Upper lobe of left lung (tissue), 6 donors: ENCODE measurements around the gene PNLIPRP2. TPM values are rescaled to one million over a fixed set of nuclear protein-coding genes. Genes with fewer than 3 reads are reported as not detected.

Experiments
- ATAC-seq, 2 donors: fragments of 200-7000 bp; cut with Tn5 transposase; one replicate each; pipeline ENCODE4 v1.9.1; 2022; ENCODE audit warnings: mild to moderate bottlenecking in 2 of 2, moderate library complexity in 2 of 2; ENCODE audit not compliant: low FRiP score in 2 of 2
- DNase-seq, 2 donors: peaks; one replicate each; pipeline ENCODE4 v3.0.0-alpha.2; 2019 to 2020
- H3K27ac ChIP-seq, 4 donors: fragments of 200-600 bp; sonication (generic); one replicate each; pipeline ENCODE4 v1.5.1; 2016 to 2019
- H3K27me3 ChIP-seq, 4 donors: fragments of 200-600 bp; sonication (generic); one replicate each; pipeline ENCODE4 v1.5.1; 2017 to 2019
- H3K36me3 ChIP-seq, 4 donors: fragments of 200-600 bp; sonication (generic); one replicate each; pipeline ENCODE4 v1.5.1; 2016 to 2019
- H3K4me1 ChIP-seq, 4 donors: fragments of 200-600 bp; sonication (generic); one replicate each; pipeline ENCODE4 v1.5.1; 2018 to 2019
- H3K4me3 ChIP-seq, 4 donors: fragments of 200-600 bp; sonication (generic); one replicate each; pipeline ENCODE4 v1.5.1; 2017 to 2019; ENCODE audit warnings: mild to moderate bottlenecking in 2 of 4, moderate library complexity in 1 of 4
- H3K9me3 ChIP-seq, 4 donors: fragments of 200-600 bp; sonication (generic); one replicate each; pipeline ENCODE4 v1.5.1; 2018 to 2019
- EP300 ChIP-seq, 4 donors: sonication (generic); formaldehyde crosslinking; IDR thresholded peaks; one replicate each; pipeline ENCODE4 v1.5.1; 2017; ENCODE audit warnings: antibody characterized with exemption in 4 of 4, control low read depth in 2 of 4
- POLR2A ChIP-seq, 4 donors: fragments of 450-650 bp; IDR thresholded peaks; one replicate each; pipeline ENCODE4 v1.5.1; 2016 to 2017; ENCODE audit warnings: antibody characterized with exemption in 4 of 4, mild to moderate bottlenecking in 2 of 4
- POLR2AphosphoS5 ChIP-seq, 2 donors: sonication (generic); formaldehyde crosslinking; IDR thresholded peaks; one replicate each; pipeline ENCODE4 v1.5.1; 2017; ENCODE audit warnings: antibody characterized with exemption in 2 of 2
- WGBS, 2 donors: methylation state at CpG; one replicate each; pipeline ENCODE4 v1.1.5; 2017 to 2018; 5-methylcytosine and 5-hydroxymethylcytosine counted together
- total RNA-seq, 6 donors: library from RNA; depleted of rRNA in 4 of 6; stranded (reverse); fragments of >200 nt in 4 of 6; gene quantifications; one replicate each; pipeline versions ENCODE4 v1.1.0 to v1.2.1, GENCODE V29; 2016 to 2021
- TF ChIP-seq, protein P1 (sequence below), 6 experiments: fragments of 450-650 bp in 4 of 6; fragments of 200-600 bp in 2 of 6; sonication (generic) in 2 of 6; IDR thresholded peaks; one replicate each; pipeline ENCODE4 v1.5.1; 2016 to 2019; ENCODE audit warnings: antibody characterized with exemption in 6 of 6
- donor health status: DM: no; HTN: no; CAD: no; lungs with moderate emphysema.
- donor health status: DM: no; HTN: yes; CAD: no; lungs with severe emphysema.

The PNLIPRP2 gene
- total RNA-seq, 6 donors from 2014 or later, result 0.49 to 0.88 TPM; not detected in 4

DNA sequence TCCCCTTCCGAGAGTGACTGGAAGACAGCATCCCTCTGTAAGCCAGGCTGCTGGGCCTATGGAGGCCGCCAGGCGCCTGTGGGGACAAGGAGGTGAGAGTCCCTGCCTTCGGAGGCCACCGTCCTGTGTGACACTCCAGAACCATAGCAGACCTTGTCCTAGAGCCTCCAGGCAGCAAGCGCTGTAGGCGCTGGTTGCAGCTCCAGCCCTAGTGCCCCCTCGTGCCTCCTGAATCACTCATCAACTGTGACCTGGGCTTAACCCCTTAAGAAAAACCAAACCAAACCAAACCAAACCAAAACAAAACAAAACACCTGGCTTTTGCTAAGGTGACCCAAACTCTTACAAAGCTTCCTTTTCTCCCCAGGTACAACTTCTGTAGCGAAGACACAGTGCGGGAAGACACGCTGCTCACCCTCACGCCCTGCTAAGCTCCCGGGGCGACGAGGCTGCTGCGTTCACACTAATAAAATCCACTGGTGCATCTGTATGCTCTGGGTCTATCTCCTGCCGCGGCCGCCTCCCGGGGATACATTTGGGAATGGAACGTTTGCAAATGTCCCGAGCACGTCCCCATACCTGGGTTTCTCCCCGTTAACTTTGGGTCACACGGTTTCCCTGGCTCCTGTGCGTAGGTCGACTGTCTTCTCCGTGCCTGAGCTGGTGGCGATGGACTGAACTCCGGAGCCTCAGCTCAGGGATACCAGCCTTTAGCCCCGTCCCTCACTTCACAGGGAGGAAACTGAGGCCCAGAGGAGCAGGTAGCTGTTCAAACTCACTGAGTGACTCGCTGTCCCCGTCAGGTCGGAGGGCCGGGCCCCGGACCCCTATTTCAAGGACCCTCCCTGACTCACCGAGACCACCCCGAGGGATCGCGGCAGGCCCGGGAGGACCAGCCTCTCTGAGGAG is 11.8 kb upstream of the PNLIPRP2 start:
- ATAC-seq (no peak), DNase-seq (peak in 1 of 2 donors; percentile 52)
- Histone ChIP-seq H3K4me3 (peak overlapping the region in 3 of 4 donors; percentile 18 to 41 (median 35)), H3K4me1 (peaks cover 0 to 8% (median 0%) of the 10 kb centered on the region in 4 donors), H3K36me3 (no peaks in the 10 kb centered on the region), H3K27ac (no peak overlapping the region), H3K9me3 (no peaks in the 10 kb centered on the region), H3K27me3 (no peaks in the 10 kb centered on the region)
- TF ChIP-seq EP300 (IDR thresholded peaks at IDR 0.05), result no peak
- TF ChIP-seq POLR2A (IDR thresholded peaks at IDR 0.05), result no peak
- TF ChIP-seq POLR2AphosphoS5 (IDR thresholded peaks at IDR 0.05), result no peak
- TF ChIP-seq, protein P1, sequence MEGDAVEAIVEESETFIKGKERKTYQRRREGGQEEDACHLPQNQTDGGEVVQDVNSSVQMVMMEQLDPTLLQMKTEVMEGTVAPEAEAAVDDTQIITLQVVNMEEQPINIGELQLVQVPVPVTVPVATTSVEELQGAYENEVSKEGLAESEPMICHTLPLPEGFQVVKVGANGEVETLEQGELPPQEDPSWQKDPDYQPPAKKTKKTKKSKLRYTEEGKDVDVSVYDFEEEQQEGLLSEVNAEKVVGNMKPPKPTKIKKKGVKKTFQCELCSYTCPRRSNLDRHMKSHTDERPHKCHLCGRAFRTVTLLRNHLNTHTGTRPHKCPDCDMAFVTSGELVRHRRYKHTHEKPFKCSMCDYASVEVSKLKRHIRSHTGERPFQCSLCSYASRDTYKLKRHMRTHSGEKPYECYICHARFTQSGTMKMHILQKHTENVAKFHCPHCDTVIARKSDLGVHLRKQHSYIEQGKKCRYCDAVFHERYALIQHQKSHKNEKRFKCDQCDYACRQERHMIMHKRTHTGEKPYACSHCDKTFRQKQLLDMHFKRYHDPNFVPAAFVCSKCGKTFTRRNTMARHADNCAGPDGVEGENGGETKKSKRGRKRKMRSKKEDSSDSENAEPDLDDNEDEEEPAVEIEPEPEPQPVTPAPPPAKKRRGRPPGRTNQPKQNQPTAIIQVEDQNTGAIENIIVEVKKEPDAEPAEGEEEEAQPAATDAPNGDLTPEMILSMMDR (IDR thresholded peaks at IDR 0.05), result no peak
- WGBS, 2 donors, result 51 to 85% methylated on average over 5 to 29 of the region's 41 CpGs

GRCh38 chr10:116610443-116611152 is 10.2 kb upstream of the PNLIPRP2 start:
- Histone ChIP-seq H3K4me1 (peaks cover 0 to 8% (median 0%) of the 10 kb centered on the region in 4 donors), H3K9me3 (no peaks in the 10 kb centered on the region), H3K36me3 (no peaks in the 10 kb centered on the region), H3K27ac (no peak overlapping the region), H3K27me3 (no peaks in the 10 kb centered on the region), H3K4me3 (no peak overlapping the region)
- WGBS, 2 donors, result 93 to 96% methylated on average over 13 of the region's 13 CpGs
- ATAC-seq (no peak), DNase-seq (no peak)
- no peak for TF ChIP-seq POLR2AphosphoS5 (IDR thresholded peaks at IDR 0.05)
- TF ChIP-seq EP300 (IDR thresholded peaks at IDR 0.05), result no peak
- TF ChIP-seq POLR2A (IDR thresholded peaks at IDR 0.05), result no peak
- TF ChIP-seq, protein P1 (IDR thresholded peaks at IDR 0.05), result no peak

GRCh38 chr10:116611153-116611545 is 9.6 kb upstream of the PNLIPRP2 start:
- no peak for DNase-seq
- WGBS, 2 donors, result 78 to 82% methylated on average over 2 to 3 of the region's 3 CpGs
- Histone ChIP-seq H3K4me3 (no peak overlapping the region), H3K9me3 (no peaks in the 10 kb centered on the region), H3K4me1 (peaks cover 0 to 8% (median 0%) of the 10 kb centered on the region in 4 donors), H3K27me3 (no peaks in the 10 kb centered on the region), H3K27ac (no peak overlapping the region), H3K36me3 (no peaks in the 10 kb centered on the region)
- ATAC-seq, result no peak
- no peak for TF ChIP-seq EP300 (IDR thresholded peaks at IDR 0.05)
- TF ChIP-seq, protein P1 (IDR thresholded peaks at IDR 0.05), result no peak
- no peak for TF ChIP-seq POLR2AphosphoS5 (IDR thresholded peaks at IDR 0.05)

DNA sequence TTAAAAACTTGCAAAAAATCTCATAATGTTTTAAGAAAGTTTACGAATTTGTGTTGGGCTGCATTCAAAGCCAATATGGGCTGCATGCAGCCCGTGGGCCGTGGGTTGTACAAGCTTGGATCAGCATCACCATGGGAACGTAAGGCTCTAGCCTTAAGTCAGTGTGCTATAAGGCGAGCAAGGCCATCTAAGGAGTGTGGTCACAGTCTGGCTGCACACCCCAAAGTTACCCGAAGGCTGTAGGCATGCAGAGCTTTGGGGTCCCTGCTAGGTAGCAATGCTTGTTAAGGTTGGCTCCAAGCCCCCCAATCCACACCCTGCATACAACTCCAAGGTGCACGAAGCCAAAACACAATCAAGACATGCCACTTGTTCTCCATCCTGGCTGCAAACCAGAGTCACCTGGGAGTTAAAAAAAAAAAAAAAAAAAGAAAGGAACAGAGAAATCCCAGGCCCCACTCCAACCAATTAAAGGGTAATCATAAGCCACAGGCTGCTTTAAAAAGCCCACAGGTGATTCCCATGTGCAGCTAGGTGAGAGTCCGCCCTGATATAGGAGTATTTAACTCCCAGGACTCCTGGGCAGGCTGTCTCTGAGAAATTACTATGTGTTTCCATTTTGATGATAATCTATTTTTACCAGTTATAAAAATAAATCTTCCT is 8.5 kb upstream of the PNLIPRP2 start:
- WGBS, 2 donors, result 86 to 89% methylated on average over 8 of the region's 8 CpGs
- no peak for ATAC-seq
- TF ChIP-seq POLR2A (IDR thresholded peaks at IDR 0.05) (no peak), EP300 (IDR thresholded peaks at IDR 0.05) (no peak), POLR2AphosphoS5 (IDR thresholded peaks at IDR 0.05) (no peak)
- TF ChIP-seq, protein P1 (IDR thresholded peaks at IDR 0.05), result no peak
- DNase-seq, result no peak
- Histone ChIP-seq H3K36me3 (no peaks in the 10 kb centered on the region), H3K4me3 (no peak overlapping the region), H3K9me3 (no peaks in the 10 kb centered on the region), H3K4me1 (peaks cover 0 to 8% (median 0%) of the 10 kb centered on the region in 4 donors), H3K27me3 (no peaks in the 10 kb centered on the region), H3K27ac (no peak overlapping the region)
